Endothelial cell of umbilical vein (primary cell): ENCODE data around the gene TBC1D5.

Experiments
- EZH2 ChIP-seq: IDR thresholded peaks from 2 replicates; pipeline ENCODE4 v1.6.1; 2012; ENCODE audit warnings: borderline replicate concordance, low read depth, mild to moderate bottlenecking, moderate library complexity, low read length, inconsistent platforms; ENCODE audit not compliant: severe bottlenecking
- FOS ChIP-seq: IDR thresholded peaks from 2 replicates; pipeline ENCODE4 v1.6.1; 2011; ENCODE audit warnings: mild to moderate bottlenecking, low read length, moderate library complexity, borderline replicate concordance; ENCODE audit not compliant: insufficient read depth
- MYC ChIP-seq: IDR thresholded peaks from one replicate; pipeline ENCODE4 v1.6.1; 2011; ENCODE audit warnings: mild to moderate bottlenecking, low read depth, low read length
- POLR2A ChIP-seq: IDR thresholded peaks from 2 replicates; pipeline ENCODE4 v1.6.1; 2012; ENCODE audit warnings: low read depth, mild to moderate bottlenecking, control low read depth, low read length
- POLR2AphosphoS5 ChIP-seq: IDR thresholded peaks from 2 replicates; pipeline ENCODE4 v1.6.1; 2012; ENCODE audit warnings: low read depth, mild to moderate bottlenecking, control low read depth, low read length, moderate library complexity; ENCODE audit not compliant: insufficient read depth
- TF ChIP-seq, protein P1 (sequence below), 2 donors: IDR thresholded peaks; 1 replicate in 1 of 2; 2 replicates in 1 of 2; pipeline ENCODE4 v1.5.1; 2011; ENCODE audit warnings: low read length in 2 of 2, mild to moderate bottlenecking in 2 of 2, moderate library complexity in 2 of 2, control low read depth in 1 of 2, inconsistent platforms in 1 of 2, low read depth in 1 of 2; ENCODE audit not compliant: insufficient read depth in 1 of 2; ENCODE audit errors: extremely low read depth in 1 of 2

GRCh38 chr3:17122758-17123157, 619.7 kb downstream of the TBC1D5 start:
- TF ChIP-seq, protein P1, sequence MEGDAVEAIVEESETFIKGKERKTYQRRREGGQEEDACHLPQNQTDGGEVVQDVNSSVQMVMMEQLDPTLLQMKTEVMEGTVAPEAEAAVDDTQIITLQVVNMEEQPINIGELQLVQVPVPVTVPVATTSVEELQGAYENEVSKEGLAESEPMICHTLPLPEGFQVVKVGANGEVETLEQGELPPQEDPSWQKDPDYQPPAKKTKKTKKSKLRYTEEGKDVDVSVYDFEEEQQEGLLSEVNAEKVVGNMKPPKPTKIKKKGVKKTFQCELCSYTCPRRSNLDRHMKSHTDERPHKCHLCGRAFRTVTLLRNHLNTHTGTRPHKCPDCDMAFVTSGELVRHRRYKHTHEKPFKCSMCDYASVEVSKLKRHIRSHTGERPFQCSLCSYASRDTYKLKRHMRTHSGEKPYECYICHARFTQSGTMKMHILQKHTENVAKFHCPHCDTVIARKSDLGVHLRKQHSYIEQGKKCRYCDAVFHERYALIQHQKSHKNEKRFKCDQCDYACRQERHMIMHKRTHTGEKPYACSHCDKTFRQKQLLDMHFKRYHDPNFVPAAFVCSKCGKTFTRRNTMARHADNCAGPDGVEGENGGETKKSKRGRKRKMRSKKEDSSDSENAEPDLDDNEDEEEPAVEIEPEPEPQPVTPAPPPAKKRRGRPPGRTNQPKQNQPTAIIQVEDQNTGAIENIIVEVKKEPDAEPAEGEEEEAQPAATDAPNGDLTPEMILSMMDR (IDR thresholded peaks at IDR 0.05; ENCODE audit: extremely low read depth in 1 of 2, insufficient read depth in 1 of 2, low read depth in 1 of 2, low read length in 2 of 2) = no peak
- no peak for TF ChIP-seq EZH2
- no peak for TF ChIP-seq POLR2AphosphoS5
- TF ChIP-seq MYC = no peak
- TF ChIP-seq POLR2A = no peak
- TF ChIP-seq FOS = no peak
